ENCODE measurements around the gene LINS1. TPM values are rescaled to one million over a fixed set of nuclear protein-coding genes. Genes with fewer than 3 reads are reported as not detected.

Gene LINS1
- total RNA-seq, 1 donor from 2014 or later, result 9.7 TPM

DNA sequence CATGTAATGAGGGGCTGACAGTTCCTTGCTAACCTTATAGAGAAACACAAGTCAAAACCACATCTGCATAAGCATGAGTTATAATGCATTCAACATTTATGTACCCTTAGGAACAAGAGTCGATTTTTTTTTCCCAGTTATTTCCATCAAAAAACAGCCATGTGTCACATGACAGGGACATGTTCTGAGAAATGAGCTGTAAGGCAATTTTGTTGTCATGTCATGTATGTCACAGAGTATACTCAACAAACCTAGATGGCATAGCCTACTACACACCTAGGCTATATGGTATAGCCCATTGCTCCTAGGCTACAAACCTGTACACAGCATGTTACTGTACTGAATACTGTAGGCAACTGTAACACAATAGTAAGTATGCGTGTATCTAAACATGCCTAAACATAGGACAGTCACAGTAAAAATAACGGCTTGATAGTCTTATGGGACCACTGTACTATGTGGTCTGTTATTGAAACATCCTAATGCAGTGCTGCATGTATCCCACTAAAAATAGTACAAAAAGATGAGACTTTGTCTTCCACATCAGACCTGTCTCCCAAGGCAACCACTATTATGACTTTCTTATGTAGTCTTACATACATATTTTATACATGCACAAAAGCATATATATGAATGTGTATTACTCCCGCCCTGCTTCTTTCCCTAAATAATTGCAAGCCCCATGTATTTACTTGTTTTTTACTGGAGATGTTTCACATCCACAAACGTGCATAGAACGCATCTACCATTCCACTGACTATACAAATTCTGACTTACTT lies 34.9 kb downstream of the LINS1 start:
- intact Hi-C loops (cut with DNase I), result loop anchor here (5.0 kb wide), 1 partner anchor 215 kb away; no protein-coding TSS in a partner anchor
- DNase-seq (ENCODE audit: low spot score), result no peak

- DNase-seq (ENCODE audit: low spot score), result no peak
- intact Hi-C loops (cut with DNase I), result loop anchor here (5.0 kb wide), 1 partner anchor 213 kb away; no protein-coding TSS in a partner anchor
Observed at GRCh38 chr15:100565591-100565990, 36.4 kb downstream of the LINS1 start.

- DNase-seq (ENCODE audit: low spot score), result no peak
- intact Hi-C loops (cut with DNase I), result no loop called here
Observed at GRCh38 chr15:100560323-100560722, 41.7 kb downstream of the LINS1 start.

- intact Hi-C loops (cut with DNase I), result no loop called here
- DNase-seq (ENCODE audit: low spot score), result no peak
Observed at GRCh38 chr15:100559330-100559729, 42.7 kb downstream of the LINS1 start.

DNA sequence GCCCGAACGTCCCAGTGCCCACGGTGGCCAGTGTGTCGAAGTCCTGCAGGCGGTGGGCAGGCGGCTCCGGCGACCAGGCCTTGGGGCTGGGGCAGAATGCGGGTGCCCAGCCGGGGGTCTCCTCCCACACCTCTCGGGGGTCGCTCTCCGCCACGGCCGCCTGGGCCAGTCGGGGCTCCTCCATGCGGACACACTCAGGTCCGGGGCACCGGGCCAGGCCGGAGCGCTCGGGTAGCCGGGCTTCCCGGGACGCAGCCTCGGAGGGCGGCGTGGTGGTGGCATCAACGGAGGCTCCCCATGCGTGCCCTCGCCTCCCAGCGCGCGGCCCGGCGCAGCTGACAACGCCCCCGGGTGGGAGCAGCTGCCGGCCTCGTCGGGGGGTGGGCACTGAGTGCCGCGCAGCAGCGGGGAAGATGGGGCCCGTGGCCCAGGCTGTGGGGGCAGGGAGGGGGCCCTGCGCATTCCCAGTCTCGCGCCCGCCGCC lies 43.2 kb downstream of the LINS1 start:
- intact Hi-C loops (cut with DNase I), result no loop called here
- no peak for DNase-seq (ENCODE audit: low spot score)

- DNase-seq (ENCODE audit: low spot score), result no peak
- intact Hi-C loops (cut with DNase I), result no loop called here
Observed at GRCh38 chr15:100553468-100553867, 48.5 kb downstream of the LINS1 start.

DNA sequence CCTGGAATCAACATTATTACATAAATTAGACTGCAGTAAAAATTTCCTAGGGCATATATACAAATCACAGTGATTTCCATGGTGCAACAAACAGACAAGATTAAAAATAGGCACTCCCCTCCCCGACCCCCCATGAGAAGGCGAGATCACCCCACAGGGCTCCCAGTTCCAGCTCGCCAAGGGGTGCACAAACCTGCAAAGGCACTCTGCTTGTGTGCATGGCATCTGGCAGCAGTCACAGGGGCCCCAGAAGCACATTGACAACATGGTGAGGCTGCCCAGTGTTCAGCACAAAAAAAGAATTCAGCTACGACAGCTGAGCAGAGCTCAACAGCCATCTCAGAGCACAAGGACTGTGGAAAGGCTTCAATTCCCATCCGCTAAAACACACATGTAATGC lies 54.0 kb downstream of the LINS1 start:
- DNase-seq (ENCODE audit: low spot score), result no peak
- intact Hi-C loops (cut with DNase I), result no loop called here

DNA sequence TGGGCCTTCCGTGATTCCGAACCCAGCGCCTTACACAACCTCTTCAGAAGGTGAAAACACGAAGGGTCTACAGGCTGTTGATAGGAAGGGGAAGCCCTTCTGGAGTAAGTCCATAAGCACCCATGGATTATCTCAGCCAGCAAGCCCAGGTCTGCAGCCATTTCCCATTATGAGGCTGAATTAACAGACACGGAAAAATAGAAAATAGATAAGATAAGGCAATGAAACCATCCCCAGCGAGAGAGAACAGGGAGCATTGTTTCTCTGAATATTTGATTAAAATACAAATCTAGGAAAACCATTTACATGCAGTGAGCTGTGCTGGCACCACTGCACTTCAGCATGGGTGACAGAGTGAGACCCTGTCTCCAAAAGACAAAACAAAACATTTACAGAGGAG lies 57.0 kb downstream of the LINS1 start:
- no peak for DNase-seq (ENCODE audit: low spot score)
- intact Hi-C loops (cut with DNase I), result no loop called here

DNA sequence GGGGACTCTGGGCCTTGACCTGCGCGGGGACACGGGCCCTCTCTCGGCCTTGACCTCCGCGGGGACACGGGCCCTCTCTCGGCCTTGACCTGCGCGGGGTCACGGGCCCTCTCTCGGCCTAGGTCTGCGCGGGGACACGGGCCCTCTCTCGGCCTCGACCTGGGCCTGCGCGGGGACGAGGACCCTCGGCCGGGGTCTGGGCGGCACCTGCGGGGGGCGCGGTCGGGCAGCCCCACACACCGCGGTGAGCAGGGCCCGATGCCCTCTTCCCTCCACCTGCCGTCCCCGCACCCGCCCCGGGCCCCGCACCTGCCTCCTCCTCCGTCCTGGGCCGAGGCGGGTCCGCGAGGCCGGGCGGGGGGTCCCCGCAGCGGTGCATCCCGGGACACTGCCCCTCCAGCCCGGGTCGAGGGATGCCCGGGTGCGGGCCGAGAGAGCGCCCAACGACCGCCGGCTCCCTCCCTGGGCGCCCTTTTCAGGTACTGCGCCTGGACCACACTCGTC lies 57.6 kb downstream of the LINS1 start:
- no peak for DNase-seq (ENCODE audit: low spot score)
- intact Hi-C loops (cut with DNase I), result no loop called here

GRCh38 chr15:100542290-100542689 lies 59.7 kb downstream of the LINS1 start:
- DNase-seq (ENCODE audit: low spot score), result no peak
- intact Hi-C loops (cut with DNase I), result no loop called here

- no peak for DNase-seq (ENCODE audit: low spot score)
- intact Hi-C loops (cut with DNase I), result no loop called here
Observed at GRCh38 chr15:100537331-100537730, 64.7 kb downstream of the LINS1 start.

- no peak for DNase-seq (ENCODE audit: low spot score)
- intact Hi-C loops (cut with DNase I), result no loop called here
Observed at GRCh38 chr15:100536733-100537132, 65.3 kb downstream of the LINS1 start.

- intact Hi-C loops (cut with DNase I), result no loop called here
- no peak for DNase-seq (ENCODE audit: low spot score)
Observed at GRCh38 chr15:100533886-100534285, 68.1 kb downstream of the LINS1 start.

- intact Hi-C loops (cut with DNase I), result no loop called here
- DNase-seq (ENCODE audit: low spot score), result no peak
Observed at GRCh38 chr15:100531823-100532327, 70.1 kb downstream of the LINS1 start.

DNA sequence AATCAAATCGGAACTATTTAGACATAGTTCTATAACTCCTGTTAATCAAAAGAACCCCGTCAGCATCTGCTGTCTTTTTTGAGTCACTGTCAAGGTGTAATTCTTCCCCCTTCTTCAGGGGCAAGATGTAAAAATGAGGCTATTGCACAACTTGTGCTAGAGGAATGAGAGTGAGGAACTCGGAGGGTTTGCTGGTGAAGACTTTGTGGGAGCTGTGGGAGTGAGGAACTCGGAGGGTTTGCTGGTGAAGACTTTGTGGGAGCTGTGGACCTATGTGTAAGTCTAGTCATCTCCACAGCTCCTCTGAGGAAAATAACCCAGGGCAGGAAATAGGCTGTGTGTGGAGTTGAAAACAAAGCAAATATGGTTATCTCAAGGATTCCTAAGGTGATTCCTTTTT lies 70.8 kb downstream of the LINS1 start:
- intact Hi-C loops (cut with DNase I), result no loop called here

GRCh38 chr15:100529556-100529955 lies 72.4 kb downstream of the LINS1 start:
- intact Hi-C loops (cut with DNase I), result no loop called here
- DNase-seq (ENCODE audit: low spot score), result no peak

More for the DNA sequence above, 70.8 kb downstream of the LINS1 start:
- DNase-seq (ENCODE audit: low spot score), result no peak

DNA sequence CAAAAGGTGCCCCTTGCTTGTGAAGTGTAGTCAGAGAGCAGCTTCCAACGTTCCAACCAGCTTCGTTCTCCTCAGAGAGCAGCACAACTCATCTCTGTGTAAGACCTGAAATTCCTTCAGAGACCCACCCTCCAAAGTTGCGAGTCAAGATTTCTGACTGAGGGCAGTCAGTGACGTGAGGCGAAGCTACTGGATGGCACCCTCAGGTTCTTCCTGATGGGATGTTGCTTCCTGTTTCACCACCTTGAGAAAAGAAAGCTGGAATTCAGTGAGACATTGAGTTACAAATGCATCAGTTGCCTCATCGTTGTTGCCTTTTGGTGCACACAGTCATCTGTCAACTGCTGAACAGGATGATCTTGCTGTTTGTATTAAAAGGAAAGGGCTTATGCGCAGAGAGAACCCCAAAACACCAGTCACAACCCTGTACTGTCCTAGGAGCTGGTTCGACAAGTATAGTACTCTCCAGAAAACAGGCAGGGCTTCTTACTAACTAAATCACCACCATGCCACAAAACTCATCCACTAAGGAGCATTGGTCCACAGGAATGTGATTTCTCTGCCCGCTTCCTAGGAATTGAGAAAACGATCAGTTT lies 73.1 kb downstream of the LINS1 start, which contains the start of gene CERS3:
TSS of gene CERS3 (minus strand) at position 118 of the 596 bp plus-strand sequence. CDS start 27,101 bp downstream, outside the sequence.
- no peak for DNase-seq (ENCODE audit: low spot score)
- intact Hi-C loops (cut with DNase I), result no loop called here

GRCh38 chr15:100526027-100526481 lies 75.9 kb downstream of the LINS1 start:
- intact Hi-C loops (cut with DNase I), result no loop called here
- DNase-seq (ENCODE audit: low spot score), result no peak

GRCh38 chr15:100525436-100525835 lies 76.5 kb downstream of the LINS1 start:
- intact Hi-C loops (cut with DNase I), result no loop called here
- DNase-seq (ENCODE audit: low spot score), result no peak

DNA sequence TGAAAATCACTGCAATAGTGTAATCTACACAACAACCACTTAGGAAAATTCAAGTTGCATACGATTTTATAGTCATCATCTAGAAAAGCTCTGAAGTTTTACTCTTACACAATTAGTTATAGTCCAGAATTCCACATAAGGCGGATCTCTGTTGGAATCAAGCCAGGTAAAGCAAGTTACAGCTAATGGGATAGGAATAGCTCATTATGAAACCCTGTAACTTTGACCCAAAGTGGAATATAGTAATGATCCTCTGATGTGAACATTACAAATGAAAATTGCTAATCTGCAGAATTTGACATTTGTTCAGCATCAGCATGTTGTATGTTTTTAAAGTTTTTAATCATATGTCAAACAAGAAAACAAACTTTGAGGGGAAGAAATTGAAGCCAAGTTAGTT lies 77.7 kb downstream of the LINS1 start:
- intact Hi-C loops (cut with DNase I), result no loop called here
- no peak for DNase-seq (ENCODE audit: low spot score)
